ENCODE measurements around the gene CCDC201. TPM values are rescaled to one million over a fixed set of nuclear protein-coding genes. Genes with fewer than 3 reads are reported as not detected.
A peak's percentile ranks its signal among the peaks of the same experiment; 100 is the strongest.

CCDC201 gene
- total and polyA plus RNA-seq, 2 experiments from 2014 or later = not detected

DNA sequence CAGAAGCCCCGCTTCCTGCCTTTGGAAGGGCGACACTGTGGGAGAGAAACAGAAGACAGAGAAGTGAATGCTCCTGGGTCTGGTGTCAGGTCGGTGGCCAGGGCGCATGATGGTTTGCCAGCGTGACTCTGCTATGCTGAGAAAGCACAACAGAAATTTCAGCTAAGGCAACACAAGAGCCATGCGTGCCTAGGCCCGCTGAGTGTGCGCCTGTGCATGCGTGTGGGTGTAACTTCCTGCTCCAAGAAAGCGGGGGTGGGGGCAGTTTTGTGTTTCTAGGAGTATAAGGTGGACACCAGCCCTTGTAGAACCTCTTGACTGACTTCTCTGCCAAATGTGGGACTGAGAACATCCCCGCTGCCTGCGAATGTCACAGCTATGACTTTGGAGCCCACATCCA is 42.0 kb upstream of the CCDC201 start:
- H3K4me3 ChIP-seq = no peak overlapping the region
- TF ChIP-seq, protein P1, sequence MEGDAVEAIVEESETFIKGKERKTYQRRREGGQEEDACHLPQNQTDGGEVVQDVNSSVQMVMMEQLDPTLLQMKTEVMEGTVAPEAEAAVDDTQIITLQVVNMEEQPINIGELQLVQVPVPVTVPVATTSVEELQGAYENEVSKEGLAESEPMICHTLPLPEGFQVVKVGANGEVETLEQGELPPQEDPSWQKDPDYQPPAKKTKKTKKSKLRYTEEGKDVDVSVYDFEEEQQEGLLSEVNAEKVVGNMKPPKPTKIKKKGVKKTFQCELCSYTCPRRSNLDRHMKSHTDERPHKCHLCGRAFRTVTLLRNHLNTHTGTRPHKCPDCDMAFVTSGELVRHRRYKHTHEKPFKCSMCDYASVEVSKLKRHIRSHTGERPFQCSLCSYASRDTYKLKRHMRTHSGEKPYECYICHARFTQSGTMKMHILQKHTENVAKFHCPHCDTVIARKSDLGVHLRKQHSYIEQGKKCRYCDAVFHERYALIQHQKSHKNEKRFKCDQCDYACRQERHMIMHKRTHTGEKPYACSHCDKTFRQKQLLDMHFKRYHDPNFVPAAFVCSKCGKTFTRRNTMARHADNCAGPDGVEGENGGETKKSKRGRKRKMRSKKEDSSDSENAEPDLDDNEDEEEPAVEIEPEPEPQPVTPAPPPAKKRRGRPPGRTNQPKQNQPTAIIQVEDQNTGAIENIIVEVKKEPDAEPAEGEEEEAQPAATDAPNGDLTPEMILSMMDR (IDR thresholded peaks at IDR 0.05; ENCODE audit: low read depth, low read length) = no peak
- no peaks in the 10 kb centered on the region for H3K4me1 ChIP-seq (ENCODE audit: low read depth)
- no peak for DNase-seq (ENCODE audit: low read depth in 1 of 2, low spot score in 1 of 2)
- H3K9me3 ChIP-seq (ENCODE audit: low read depth) = no peaks in the 10 kb centered on the region
- no peak overlapping the region for H3K27ac ChIP-seq
- H3K36me3 ChIP-seq = no peaks in the 10 kb centered on the region
- peaks cover 33% of the 10 kb centered on the region for H3K27me3 ChIP-seq

DNA sequence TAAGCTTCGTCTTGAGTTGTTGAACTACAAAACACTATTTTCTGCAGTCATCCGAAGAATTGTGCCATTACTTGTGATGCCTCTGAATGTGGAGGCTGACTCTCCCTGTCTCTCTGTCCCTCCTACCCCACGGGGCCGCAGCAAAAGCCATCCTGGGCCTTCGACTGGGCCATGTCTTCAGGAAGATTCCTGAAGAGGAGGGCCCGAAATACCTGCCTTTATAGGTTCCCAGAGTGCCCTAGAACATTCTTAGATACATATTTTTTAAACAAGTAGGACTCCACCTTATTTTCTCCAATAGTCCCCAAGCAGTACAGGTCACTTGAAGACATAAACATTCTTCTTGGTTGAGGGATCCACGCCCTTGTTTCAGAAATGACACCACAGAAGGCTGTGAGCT is 40.1 kb upstream of the CCDC201 start:
- H3K4me1 ChIP-seq (ENCODE audit: low read depth) = no peaks in the 10 kb centered on the region
- no peaks in the 10 kb centered on the region for H3K9me3 ChIP-seq (ENCODE audit: low read depth)
- H3K4me3 ChIP-seq = no peak overlapping the region
- peaks cover 14% of the 10 kb centered on the region for H3K27me3 ChIP-seq
- no peaks in the 10 kb centered on the region for H3K36me3 ChIP-seq
- TF ChIP-seq, protein P1 (IDR thresholded peaks at IDR 0.05; ENCODE audit: low read depth, low read length) = no peak
- no peak for DNase-seq (ENCODE audit: low read depth in 1 of 2, low spot score in 1 of 2)
- no peak overlapping the region for H3K27ac ChIP-seq

DNA sequence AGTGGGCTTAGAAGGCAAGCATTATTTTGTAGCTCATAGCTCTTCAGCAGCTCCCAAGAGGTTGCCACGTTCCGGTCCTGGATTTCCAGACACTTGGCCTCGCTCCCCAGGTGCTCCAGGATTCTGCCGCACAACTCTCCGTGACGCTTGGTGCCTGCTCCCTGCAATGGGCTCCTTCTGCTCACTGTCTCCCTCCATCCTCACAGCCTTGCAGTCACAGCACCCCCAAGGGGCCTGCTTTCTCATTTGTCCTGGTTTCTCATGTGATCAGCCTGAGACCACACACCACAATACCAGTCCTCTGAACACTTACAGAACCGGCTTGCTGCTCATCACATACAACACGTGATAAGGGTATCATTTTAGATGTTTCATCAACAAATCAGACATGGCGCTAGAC is 38.4 kb upstream of the CCDC201 start:
- no peak for DNase-seq (ENCODE audit: low read depth in 1 of 2, low spot score in 1 of 2)
- no peak overlapping the region for H3K27ac ChIP-seq
- TF ChIP-seq, protein P1 (IDR thresholded peaks at IDR 0.05; ENCODE audit: low read depth, low read length) = no peak

DNA sequence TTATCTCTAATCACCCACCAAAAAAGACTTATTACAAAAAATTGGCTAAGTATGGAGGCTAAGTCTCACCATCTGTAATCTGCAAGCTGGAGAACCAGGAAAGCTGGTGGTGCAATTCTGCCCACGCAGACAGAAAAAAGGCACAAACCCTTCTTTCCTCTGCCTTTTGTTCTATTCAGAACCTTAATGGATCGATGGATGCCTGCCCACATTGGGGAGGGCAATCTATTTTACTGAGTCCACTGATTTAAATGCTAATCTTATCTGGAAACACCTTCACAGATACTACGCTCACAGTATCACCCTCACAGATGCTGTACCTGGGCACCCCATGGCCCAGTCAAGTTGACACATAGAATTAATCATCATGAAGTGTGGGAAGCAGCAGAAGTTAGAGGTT is 38.0 kb upstream of the CCDC201 start:
- H3K4me3 ChIP-seq = no peak overlapping the region
- H3K27me3 ChIP-seq = no peaks in the 10 kb centered on the region
- TF ChIP-seq, protein P1 (IDR thresholded peaks at IDR 0.05; ENCODE audit: low read depth, low read length) = no peak
- H3K27ac ChIP-seq = no peak overlapping the region
- no peaks in the 10 kb centered on the region for H3K36me3 ChIP-seq
- no peaks in the 10 kb centered on the region for H3K9me3 ChIP-seq (ENCODE audit: low read depth)
- DNase-seq (ENCODE audit: low read depth in 1 of 2, low spot score in 1 of 2) = no peak
- no peaks in the 10 kb centered on the region for H3K4me1 ChIP-seq (ENCODE audit: low read depth)

More for the DNA sequence above, 38.4 kb upstream of the CCDC201 start:
- no peaks in the 10 kb centered on the region for H3K36me3 ChIP-seq
- peaks cover 3% of the 10 kb centered on the region for H3K27me3 ChIP-seq
- H3K4me1 ChIP-seq (ENCODE audit: low read depth) = no peaks in the 10 kb centered on the region
- no peaks in the 10 kb centered on the region for H3K9me3 ChIP-seq (ENCODE audit: low read depth)
- no peak overlapping the region for H3K4me3 ChIP-seq

DNA sequence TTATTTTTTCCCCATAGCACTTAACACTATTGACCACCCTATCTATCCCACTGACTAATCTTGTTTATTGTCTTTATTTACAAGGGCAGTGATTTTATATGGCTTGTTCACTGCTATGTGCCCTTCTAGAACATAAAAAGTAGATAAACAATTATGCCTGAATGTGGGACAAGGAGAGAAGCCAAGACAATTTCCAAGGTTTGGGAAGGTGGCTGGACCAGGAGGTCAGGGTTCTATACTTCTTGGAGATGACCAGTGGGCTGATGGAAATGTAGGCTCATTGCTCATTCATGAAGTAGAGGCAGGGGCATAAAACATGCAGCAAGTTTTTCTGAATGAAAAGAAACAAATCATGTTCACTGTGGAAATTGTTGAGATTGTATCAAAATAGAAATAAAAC is 36.7 kb upstream of the CCDC201 start:
- Histone ChIP-seq H3K4me3 (no peak overlapping the region), H3K27ac (no peak overlapping the region), H3K9me3 (ENCODE audit: low read depth) (no peaks in the 10 kb centered on the region), H3K4me1 (ENCODE audit: low read depth) (no peaks in the 10 kb centered on the region), H3K27me3 (no peaks in the 10 kb centered on the region), H3K36me3 (no peaks in the 10 kb centered on the region)
- no peak for DNase-seq (ENCODE audit: low read depth in 1 of 2, low spot score in 1 of 2)
- TF ChIP-seq, protein P1 (IDR thresholded peaks at IDR 0.05; ENCODE audit: low read depth, low read length) = no peak

DNA sequence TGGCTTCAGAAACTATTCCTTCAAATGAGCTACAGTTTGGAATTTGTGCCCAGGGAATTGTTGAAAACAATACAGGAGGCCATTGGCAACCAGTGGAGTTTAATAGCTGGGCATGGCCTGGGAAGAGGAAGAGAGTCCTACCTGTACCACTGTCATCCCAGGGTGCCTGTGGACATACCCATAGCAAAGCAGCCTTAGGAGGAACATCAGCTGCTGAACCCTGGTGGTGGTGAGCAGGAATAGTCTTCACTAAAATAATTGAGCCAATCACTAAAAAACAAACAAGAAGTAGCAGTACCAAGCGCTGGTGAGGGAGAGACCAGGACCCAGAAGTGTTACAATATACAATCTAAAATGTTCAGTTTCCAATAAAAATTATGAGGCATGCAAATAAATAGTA is 29.9 kb upstream of the CCDC201 start:
- H3K27me3 ChIP-seq = no peaks in the 10 kb centered on the region
- TF ChIP-seq, protein P1 (IDR thresholded peaks at IDR 0.05; ENCODE audit: low read depth, low read length) = peak; percentile 11
- H3K27ac ChIP-seq = no peak overlapping the region
- no peaks in the 10 kb centered on the region for H3K36me3 ChIP-seq
- H3K4me1 ChIP-seq (ENCODE audit: low read depth) = no peaks in the 10 kb centered on the region
- no peak overlapping the region for H3K4me3 ChIP-seq
- no peak for DNase-seq (ENCODE audit: low read depth in 1 of 2, low spot score in 1 of 2)
- H3K9me3 ChIP-seq (ENCODE audit: low read depth) = no peaks in the 10 kb centered on the region

Measured in cardiac muscle cell (in vitro differentiated cells and primary cell).